22Rv1 (cell line): ENCODE results near the gene ZCCHC4.

Experiments used
- CTCF ChIP-seq: fragments of 450-650 bp; IDR thresholded peaks from 2 replicates; pipeline ENCODE4 v1.5.1; 2017; ENCODE audit warnings: mild to moderate bottlenecking
- ZFX ChIP-seq: fragments of 450-650 bp; IDR thresholded peaks from 2 replicates; pipeline ENCODE4 v1.6.1; 2017; ENCODE audit warnings: antibody characterized with exemption, borderline replicate concordance

- TF ChIP-seq CTCF (peak; percentile 87), ZFX (no peak)
Measured at GRCh38 chr4:25367004-25367621, 54.5 kb downstream of the ZCCHC4 start.
